ENCODE measurements around the gene TNNT3. TPM values are rescaled to one million over a fixed set of nuclear protein-coding genes. Genes with fewer than 3 reads are reported as not detected.

TNNT3 gene
- total RNA-seq, 1 donor, result not detected

DNA sequence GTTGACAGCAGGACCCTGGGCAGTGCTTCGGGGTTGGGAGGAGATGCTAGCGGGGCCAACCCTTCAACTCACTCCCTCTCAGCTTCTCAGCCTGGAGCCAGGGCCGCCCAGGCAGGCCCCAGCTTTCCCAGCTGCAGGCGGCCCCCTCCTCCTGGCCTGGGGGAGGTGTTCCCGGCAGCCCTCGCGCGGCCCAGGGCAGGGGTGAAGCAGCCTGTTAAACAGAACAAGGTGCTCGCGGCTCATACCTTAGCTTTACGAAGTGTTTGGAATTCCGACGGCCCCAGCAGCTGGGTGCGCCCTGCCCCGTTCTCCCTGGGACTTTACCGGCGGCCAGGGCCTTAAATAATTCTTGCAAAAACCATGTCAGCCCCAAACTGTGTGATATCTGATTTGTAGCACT lies 44.8 kb downstream of the TNNT3 start:
- H3K79me2 ChIP-seq (ENCODE audit: insufficient read depth, low read length), result no peaks in the 10 kb centered on the region
- TF ChIP-seq, protein P1, sequence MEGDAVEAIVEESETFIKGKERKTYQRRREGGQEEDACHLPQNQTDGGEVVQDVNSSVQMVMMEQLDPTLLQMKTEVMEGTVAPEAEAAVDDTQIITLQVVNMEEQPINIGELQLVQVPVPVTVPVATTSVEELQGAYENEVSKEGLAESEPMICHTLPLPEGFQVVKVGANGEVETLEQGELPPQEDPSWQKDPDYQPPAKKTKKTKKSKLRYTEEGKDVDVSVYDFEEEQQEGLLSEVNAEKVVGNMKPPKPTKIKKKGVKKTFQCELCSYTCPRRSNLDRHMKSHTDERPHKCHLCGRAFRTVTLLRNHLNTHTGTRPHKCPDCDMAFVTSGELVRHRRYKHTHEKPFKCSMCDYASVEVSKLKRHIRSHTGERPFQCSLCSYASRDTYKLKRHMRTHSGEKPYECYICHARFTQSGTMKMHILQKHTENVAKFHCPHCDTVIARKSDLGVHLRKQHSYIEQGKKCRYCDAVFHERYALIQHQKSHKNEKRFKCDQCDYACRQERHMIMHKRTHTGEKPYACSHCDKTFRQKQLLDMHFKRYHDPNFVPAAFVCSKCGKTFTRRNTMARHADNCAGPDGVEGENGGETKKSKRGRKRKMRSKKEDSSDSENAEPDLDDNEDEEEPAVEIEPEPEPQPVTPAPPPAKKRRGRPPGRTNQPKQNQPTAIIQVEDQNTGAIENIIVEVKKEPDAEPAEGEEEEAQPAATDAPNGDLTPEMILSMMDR (IDR thresholded peaks at IDR 0.05; ENCODE audit: extremely low read depth, low read depth, low read length), result no peak
- no peaks in the 10 kb centered on the region for H3K9me3 ChIP-seq (ENCODE audit: low read depth, low read length)
- H3K4me1 ChIP-seq (ENCODE audit: insufficient read depth, low read length), result no peaks in the 10 kb centered on the region
- no peak overlapping the region for H3K4me3 ChIP-seq (ENCODE audit: insufficient read depth, low read length)
- H3K27me3 ChIP-seq (ENCODE audit: insufficient read depth, low read length), result no peaks in the 10 kb centered on the region
- DNase-seq (ENCODE audit: insufficient read length, low spot score, missing footprints), result no peak
- H3K27ac ChIP-seq (ENCODE audit: low read depth, low read length), result no peak overlapping the region
- H4K20me1 ChIP-seq (ENCODE audit: insufficient read depth, low read length), result no peaks in the 10 kb centered on the region
- no peaks in the 10 kb centered on the region for H3K36me3 ChIP-seq (ENCODE audit: insufficient read depth, low read length)
- no peak overlapping the region for H2AFZ ChIP-seq (ENCODE audit: low read length)
- H3K4me2 ChIP-seq (ENCODE audit: insufficient read depth, low read length), result no peak overlapping the region

DNA sequence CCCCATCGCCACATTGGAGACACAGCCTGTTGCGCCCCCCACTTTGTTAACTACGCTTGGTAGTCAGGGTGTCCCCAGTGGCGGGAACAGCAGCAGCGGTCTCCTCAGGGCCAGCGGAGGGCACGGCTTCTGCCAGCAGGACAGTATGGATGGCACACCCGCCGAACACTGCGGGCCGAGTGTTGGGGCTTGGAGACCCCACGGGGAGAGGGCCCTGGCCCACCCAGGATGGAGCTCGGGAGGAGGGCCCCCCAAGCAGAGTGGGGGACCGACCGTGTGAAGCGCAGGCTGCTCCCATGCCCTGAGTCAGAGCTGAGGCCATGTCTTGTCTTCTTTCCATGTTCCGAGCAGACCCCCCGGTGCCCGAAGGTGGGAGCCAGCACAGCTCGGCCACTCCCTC lies 45.5 kb downstream of the TNNT3 start:
- TF ChIP-seq, protein P1 (IDR thresholded peaks at IDR 0.05; ENCODE audit: extremely low read depth, low read depth, low read length), result no peak
- no peak for DNase-seq (ENCODE audit: insufficient read length, low spot score, missing footprints)
- H3K79me2 ChIP-seq (ENCODE audit: insufficient read depth, low read length), result no peaks in the 10 kb centered on the region
- H3K4me1 ChIP-seq (ENCODE audit: insufficient read depth, low read length), result no peaks in the 10 kb centered on the region
- H2AFZ ChIP-seq (ENCODE audit: low read length), result no peak overlapping the region
- H3K36me3 ChIP-seq (ENCODE audit: insufficient read depth, low read length), result no peaks in the 10 kb centered on the region
- no peaks in the 10 kb centered on the region for H3K27me3 ChIP-seq (ENCODE audit: insufficient read depth, low read length)
- no peaks in the 10 kb centered on the region for H3K9me3 ChIP-seq (ENCODE audit: low read depth, low read length)
- H3K4me2 ChIP-seq (ENCODE audit: insufficient read depth, low read length), result no peak overlapping the region
- H3K27ac ChIP-seq (ENCODE audit: low read depth, low read length), result no peak overlapping the region
- H3K4me3 ChIP-seq (ENCODE audit: insufficient read depth, low read length), result no peak overlapping the region
- H4K20me1 ChIP-seq (ENCODE audit: insufficient read depth, low read length), result no peaks in the 10 kb centered on the region

DNA sequence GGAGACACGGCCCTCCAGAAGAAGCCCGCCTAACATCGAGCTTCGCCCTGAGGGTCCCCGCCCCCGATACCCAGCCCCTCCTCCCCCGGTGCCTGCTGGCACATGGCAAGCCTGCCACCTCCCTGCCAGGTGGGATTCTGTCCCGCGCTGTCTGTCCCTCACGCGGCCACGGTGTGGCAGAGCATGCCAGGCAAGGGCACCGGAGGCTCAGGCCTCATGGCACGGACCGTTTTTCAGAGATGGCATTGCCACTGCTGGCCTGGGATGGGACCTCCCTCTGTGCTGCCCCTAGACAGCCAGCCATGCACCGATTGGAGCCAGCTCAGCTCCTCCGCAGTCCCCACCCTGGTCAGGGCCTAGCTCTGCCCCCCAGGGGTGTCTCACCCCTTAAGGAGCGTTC lies 47.0 kb downstream of the TNNT3 start:
- Histone ChIP-seq H3K4me3 (ENCODE audit: insufficient read depth, low read length) (no peak overlapping the region), H3K4me1 (ENCODE audit: insufficient read depth, low read length) (no peaks in the 10 kb centered on the region), H4K20me1 (ENCODE audit: insufficient read depth, low read length) (no peaks in the 10 kb centered on the region), H3K79me2 (ENCODE audit: insufficient read depth, low read length) (no peaks in the 10 kb centered on the region), H3K36me3 (ENCODE audit: insufficient read depth, low read length) (no peaks in the 10 kb centered on the region), H2AFZ (ENCODE audit: low read length) (no peak overlapping the region), H3K27me3 (ENCODE audit: insufficient read depth, low read length) (no peaks in the 10 kb centered on the region), H3K4me2 (ENCODE audit: insufficient read depth, low read length) (no peak overlapping the region), H3K27ac (ENCODE audit: low read depth, low read length) (no peak overlapping the region), H3K9me3 (ENCODE audit: low read depth, low read length) (no peaks in the 10 kb centered on the region)
- TF ChIP-seq, protein P1 (IDR thresholded peaks at IDR 0.05; ENCODE audit: extremely low read depth, low read depth, low read length), result no peak
- DNase-seq (ENCODE audit: insufficient read length, low spot score, missing footprints), result no peak

DNA sequence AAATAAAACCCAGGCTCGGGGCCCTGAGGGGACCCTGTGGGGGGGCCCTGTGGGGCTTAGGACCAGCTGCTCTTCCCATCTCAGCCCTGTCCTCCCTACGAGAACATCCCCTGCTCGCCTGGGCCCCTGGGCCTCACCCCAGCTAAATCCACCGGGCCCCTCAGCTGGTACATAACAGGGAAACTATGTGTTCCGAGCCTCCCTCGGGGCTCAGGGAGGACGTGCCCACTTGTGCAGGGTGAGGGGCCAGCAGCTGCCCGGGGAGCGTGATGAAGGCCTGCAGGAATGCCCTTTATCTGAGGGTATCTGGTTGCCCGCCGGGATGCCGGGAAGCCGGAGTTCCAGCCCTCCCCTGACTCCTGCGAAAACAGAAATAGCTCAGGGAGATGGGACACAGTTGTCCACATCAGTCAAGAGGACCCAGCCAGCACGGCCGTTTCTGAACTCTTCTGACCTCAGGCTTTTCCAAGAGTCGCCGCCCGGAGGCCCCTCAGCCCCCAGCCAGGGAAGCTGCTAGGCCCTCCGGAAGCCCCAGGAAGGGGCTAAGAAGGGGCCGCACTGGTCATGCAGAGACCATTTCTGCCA lies 48.2 kb downstream of the TNNT3 start:
- Histone ChIP-seq H3K4me3 (ENCODE audit: insufficient read depth, low read length) (no peak overlapping the region), H3K27me3 (ENCODE audit: insufficient read depth, low read length) (no peaks in the 10 kb centered on the region), H3K9me3 (ENCODE audit: low read depth, low read length) (no peaks in the 10 kb centered on the region), H4K20me1 (ENCODE audit: insufficient read depth, low read length) (no peaks in the 10 kb centered on the region), H3K4me2 (ENCODE audit: insufficient read depth, low read length) (no peak overlapping the region), H3K4me1 (ENCODE audit: insufficient read depth, low read length) (no peaks in the 10 kb centered on the region), H3K36me3 (ENCODE audit: insufficient read depth, low read length) (no peaks in the 10 kb centered on the region), H3K79me2 (ENCODE audit: insufficient read depth, low read length) (no peaks in the 10 kb centered on the region), H2AFZ (ENCODE audit: low read length) (no peak overlapping the region), H3K27ac (ENCODE audit: low read depth, low read length) (no peak overlapping the region)
- no peak for DNase-seq (ENCODE audit: insufficient read length, low spot score, missing footprints)
- TF ChIP-seq, protein P1 (IDR thresholded peaks at IDR 0.05; ENCODE audit: extremely low read depth, low read depth, low read length), result no peak
